ENCODE results near the gene RAPGEF3.

Gene RAPGEF3, protein sequence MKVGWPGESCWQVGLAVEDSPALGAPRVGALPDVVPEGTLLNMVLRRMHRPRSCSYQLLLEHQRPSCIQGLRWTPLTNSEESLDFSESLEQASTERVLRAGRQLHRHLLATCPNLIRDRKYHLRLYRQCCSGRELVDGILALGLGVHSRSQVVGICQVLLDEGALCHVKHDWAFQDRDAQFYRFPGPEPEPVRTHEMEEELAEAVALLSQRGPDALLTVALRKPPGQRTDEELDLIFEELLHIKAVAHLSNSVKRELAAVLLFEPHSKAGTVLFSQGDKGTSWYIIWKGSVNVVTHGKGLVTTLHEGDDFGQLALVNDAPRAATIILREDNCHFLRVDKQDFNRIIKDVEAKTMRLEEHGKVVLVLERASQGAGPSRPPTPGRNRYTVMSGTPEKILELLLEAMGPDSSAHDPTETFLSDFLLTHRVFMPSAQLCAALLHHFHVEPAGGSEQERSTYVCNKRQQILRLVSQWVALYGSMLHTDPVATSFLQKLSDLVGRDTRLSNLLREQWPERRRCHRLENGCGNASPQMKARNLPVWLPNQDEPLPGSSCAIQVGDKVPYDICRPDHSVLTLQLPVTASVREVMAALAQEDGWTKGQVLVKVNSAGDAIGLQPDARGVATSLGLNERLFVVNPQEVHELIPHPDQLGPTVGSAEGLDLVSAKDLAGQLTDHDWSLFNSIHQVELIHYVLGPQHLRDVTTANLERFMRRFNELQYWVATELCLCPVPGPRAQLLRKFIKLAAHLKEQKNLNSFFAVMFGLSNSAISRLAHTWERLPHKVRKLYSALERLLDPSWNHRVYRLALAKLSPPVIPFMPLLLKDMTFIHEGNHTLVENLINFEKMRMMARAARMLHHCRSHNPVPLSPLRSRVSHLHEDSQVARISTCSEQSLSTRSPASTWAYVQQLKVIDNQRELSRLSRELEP

DNA sequence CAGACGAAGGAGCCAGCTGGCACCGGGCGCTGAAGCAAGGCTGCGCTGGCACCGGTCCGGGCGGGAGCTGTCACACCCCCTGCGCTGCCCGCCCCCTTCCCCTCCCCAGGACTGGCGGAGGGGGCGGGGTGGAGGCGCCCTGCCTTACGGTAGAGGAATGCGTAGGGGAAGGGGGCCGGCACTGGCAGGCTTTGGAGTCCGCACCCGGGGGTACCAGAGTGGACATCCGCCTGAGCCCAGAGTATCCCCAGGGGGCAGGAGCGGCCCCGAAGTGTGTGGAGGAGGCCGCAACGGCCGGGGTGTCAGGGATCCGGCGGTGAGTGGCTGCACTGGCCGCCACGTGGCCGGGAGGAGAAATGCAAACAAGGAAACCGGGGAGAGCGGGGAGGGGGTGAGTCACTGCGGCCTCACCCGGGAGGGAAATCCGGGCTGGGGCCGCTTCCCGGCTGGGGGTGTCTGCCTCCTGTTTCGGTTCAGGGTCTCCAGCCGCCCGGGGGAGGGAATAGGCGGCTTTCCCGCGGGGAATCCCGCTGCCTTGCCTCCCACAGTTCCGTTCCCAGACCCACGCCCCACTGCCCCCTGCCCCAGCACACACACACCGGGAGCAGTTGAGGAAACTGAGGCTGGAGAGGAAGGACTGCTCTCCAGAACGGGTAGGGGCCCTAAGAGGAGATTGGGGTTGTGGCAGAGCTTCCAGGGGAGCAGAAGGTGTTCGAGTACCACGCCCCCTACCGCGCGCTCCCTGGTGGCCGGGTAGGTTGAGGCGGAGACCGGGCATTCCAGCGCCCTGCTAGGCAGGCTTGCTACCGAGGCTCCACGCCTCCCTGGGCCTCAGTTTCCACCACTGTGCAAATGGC is at the start of gene RAPGEF3:
TSS of gene RAPGEF3 (minus strand) at position 47 of the 857 bp plus-strand sequence. CDS start 324 bp downstream, outside the sequence.
- FAIRE-seq: no peak

DNA sequence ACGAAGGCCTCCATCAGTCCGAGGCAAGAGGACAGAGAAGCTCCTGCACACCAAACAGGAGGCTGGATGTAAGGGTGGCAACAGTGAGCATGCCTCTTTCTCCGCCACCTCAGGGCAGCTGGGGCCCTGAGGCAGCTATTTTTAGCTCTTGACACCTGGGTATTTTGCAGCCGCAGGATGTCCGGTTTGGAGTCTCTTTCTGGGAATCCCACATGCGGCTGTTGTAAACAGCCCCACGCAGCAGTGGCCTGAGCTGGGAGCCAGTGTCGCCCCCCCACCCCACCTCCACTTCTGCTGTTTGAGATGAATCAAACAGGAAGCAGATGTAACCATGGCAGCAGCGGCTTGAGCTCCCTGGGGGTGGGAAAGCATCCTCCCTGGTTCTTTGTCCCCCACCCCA is 49.4 kb upstream of the RAPGEF3 start:
- FAIRE-seq: no peak

DNA sequence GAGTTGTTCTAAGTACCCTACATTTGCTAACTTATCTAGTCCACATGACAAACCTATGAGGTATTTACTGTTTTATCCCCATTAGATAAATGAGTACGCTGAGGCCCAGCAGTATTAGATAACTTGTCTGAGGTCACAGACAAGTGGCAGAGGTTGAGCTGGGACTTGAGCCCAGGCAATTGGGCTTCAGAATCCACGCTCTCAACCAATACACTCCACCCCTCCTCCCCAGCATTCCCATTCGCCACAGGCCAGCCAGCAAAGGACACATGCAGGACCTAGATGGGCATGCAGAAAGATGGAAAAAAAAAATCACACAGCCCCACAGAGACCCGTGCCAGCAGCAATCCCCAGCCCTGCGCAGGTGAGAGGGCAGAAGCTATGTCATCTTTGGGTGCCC is 48.7 kb upstream of the RAPGEF3 start:
- FAIRE-seq: no peak

- no peak for FAIRE-seq
These were observed 46.7 kb upstream of the RAPGEF3 start for GRCh38 chr12:47805417-47805816.

DNA sequence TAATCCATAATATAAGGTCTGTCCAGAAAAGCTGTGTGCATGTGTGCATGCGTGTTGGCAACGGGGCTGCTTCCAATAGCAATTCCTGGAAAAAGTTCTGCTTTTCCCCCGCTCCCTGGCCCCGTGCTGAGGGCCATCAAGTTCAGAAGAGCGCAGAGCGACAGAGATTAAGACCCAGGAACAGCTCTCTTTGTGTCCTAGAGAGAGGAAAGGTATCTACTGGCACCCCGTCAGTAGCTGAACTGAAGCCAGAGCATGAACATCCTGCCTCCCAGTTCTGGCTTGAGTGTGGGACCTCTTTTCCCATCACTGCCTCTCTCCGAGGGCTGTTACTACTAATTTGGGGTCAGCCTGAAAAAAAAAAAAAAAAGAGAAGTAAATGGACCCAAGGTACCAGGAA is 45.5 kb upstream of the RAPGEF3 start:
- no peak for FAIRE-seq

DNA sequence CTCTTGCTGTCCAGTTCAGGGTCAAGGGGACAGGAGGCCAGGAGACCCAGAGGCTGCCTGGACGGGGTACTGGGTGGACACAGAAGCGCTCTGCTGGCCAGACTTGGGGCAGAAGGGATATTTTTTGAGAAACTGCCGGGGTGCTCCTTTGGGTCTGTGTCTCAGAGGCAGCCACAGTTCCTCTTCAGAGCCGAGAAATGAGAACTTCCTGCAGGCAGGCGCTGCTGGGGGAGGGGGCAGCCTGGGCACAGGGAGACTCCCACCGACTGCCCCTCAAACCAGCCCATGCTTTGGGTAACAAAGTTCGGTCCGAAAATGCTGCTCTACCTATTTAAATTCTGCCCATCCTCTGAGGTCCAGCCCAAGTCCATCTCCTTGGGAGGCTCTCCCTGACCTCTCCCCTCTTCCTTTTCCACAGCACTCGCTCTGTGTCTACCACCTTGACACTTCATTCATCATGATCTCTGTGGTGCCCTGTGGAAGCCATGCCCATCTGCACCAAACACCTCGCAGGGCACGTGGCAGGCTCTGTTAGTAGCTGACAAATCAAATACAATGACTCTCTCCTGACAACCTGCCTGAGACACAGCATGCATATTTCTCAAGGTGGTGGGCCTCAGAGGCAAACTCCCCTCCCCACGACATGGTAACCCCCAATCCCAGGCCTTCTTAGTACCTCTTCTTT is 44.7 kb upstream of the RAPGEF3 start:
- no peak for FAIRE-seq

- FAIRE-seq: no peak
These were observed 43.6 kb upstream of the RAPGEF3 start for GRCh38 chr12:47802312-47802711.

GRCh38 chr12:47801904-47802246 is 43.2 kb upstream of the RAPGEF3 start:
- no peak for FAIRE-seq

GRCh38 chr12:47801170-47801903 is 42.7 kb upstream of the RAPGEF3 start:
- no peak for FAIRE-seq

DNA sequence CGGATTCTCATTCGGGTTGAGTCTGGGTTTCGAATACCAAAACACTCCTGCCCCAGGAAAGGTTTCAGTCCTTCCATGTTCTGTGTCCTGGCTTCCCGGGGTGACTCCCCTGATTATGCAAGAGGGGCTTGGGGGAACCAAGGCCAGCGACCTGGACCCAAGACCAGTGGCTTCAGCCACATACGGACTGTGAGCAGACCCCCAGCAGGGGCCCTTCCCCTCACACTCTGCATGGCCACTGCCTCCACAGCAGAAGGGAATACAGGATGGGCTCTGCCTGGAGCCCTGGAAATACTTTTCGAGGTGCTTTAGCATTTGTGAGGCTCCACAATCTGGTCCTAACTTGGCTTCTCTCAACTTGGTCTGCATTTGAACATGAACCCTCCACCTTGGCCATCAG is 41.9 kb upstream of the RAPGEF3 start:
- FAIRE-seq: no peak

DNA sequence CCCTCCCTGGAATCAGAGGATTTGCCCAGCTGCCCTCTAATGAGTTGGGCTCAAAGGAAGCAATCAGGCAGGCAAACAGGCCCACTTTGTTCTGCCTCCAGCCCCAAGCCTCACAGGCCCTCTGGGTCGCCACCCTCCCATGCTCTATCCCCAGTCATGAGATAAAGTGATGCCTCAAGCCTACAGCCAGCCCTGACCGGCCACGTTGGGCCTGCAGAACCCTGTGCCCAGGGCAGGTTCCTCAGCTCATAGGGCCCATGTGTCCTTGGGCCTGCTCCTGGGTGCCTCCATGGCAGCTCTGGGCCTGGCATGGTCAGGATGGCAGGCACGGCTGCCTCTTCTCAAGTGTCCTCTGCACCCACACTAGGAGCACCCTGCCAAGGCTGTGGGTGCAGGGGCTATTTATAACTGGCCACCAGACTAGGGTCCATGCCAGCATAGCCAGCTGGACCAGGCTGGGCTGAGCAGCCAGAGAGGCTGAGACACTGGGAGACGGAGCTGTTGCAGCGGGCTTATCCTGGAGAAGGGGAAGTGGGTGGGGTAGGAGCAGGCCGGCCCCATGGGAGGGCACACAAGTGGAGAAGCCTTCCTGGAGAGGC is 40.8 kb upstream of the RAPGEF3 start:
- no peak for FAIRE-seq

DNA sequence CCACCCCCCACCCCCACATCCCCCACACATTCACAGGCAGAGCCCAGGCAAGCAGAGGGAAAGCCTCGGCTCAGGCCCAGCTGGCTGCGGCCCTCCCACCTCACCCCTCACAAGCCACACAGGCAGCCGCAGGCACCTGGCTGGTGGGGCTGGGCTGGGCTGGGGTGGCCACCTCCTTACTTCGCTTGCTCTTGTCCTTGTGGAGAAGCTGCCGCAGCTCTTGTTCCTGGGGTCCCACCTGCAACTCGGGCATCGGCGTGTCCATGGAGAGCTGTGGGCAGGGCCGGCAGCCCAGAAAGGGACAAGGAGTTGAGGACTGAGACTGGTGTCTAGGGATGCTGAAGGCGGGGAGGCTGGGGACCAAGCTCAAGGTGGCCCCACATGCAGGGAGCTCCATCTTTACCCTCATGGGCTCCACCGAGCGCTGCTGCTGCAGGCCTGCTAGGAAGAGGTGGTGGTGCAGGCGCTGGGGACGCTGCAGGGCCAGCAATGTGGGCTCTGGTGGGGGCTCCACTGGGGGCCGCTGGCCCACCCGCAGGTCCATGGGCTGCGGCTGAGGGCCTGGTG is 39.8 kb upstream of the RAPGEF3 start:
- no peak for FAIRE-seq

DNA sequence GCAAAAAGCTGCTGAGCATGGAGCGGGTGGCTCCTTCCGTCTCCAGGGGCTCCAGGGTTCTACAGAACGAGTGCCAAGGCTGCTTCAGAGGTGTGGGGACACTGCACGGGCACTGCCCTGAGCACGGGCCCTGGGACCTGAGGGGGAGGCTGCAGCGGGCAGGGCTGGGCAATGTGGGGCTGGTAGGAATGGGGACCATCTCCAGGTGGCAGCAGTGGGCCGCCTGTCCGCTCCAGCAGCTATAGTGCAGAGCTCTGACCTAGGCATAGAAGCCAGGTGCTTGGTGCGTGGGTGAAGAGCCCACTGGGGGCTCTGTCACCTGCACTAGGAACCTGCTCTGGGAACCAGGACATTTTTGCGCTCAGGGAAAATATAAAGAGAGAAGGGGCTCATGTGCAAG is 38.8 kb upstream of the RAPGEF3 start:
- no peak for FAIRE-seq

GRCh38 chr12:47795814-47796411 is 37.2 kb upstream of the RAPGEF3 start:
- FAIRE-seq: no peak

DNA sequence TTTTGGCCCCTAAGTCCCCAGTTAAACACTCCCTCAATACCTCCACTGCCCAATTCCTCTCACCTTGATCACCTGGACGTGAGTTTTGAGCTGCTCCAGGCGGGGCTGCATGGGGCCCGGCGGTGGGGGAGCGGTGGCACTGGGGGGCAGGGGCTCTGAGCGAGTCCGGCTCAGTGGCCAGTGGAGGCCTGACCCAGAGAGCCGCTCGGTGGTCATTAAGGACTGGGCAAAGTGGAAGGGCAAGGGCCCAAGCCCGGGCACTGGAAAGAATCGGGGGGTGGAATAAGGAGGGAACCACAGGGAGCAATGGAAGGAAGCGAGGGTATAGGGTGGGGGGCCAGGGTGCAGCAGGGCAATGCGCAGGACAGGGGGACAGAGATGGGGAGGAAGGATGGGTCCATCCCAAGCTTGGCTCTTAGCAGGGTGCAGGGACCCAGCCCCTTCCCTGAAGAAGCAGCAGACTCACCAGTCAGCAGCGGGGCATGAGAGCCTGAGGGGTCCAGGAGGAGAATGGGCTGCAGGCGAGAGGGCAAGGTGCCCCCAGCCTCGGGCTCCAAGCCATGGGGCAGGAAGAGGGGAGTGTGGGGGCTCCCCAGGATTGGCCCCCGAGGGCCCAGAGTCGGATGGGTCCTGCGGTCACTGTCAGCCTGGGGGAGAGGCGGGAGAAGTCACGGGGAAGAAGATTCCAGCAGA is 36.6 kb upstream of the RAPGEF3 start:
- no peak for FAIRE-seq

DNA sequence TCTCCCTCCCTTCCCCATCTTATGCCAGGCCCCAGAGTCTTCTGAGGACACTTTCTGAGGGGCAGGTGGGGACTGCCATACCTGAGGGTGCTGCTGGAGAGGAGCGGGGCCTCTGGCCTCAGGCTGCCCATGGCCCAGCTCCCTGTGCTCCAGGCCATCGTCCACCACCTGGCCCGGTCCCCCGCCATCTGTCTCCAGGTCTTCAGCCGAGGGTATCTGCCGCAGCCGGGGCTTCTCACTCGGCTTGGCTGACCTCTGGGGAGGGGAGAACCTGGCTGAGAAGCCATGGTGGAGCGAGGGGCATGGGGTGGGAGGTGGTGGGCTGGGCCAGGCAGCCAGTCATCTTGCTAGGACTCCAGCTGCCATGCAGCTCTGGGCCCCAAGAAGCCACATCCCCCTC is 36.0 kb upstream of the RAPGEF3 start:
- FAIRE-seq: no peak

- no peak for FAIRE-seq
These were observed 34.5 kb upstream of the RAPGEF3 start for GRCh38 chr12:47793015-47793681.

- FAIRE-seq: no peak
These were observed 33.2 kb upstream of the RAPGEF3 start for GRCh38 chr12:47791874-47792273.

DNA sequence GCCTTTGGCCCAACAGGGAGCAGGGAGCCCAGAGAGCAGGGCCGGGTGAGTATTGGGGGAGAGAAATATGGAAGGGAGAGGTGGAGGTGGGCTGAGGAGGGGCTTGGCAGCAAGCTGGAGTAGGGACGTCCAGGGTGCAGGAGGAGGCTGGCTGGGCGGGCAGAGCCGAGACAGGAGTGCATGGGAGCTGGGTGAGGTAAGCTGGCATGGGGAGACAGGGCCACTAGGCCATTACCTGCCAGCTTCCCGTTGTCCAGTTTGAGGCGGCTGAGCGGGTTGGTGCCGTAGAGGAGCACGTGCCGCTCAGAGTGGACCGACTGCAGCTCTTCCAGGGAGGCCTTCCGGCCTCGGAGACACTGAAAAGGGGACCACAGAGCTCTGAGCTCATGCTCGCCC is 32.7 kb upstream of the RAPGEF3 start:
- no peak for FAIRE-seq
